ENCODE data around the gene AZIN2. TPM values are rescaled to one million over a fixed set of nuclear protein-coding genes. Genes with fewer than 3 reads are reported as not detected.

The AZIN2 gene
- total RNA-seq, 2 experiments from 2014 or later, result 0.98 to 2.1 TPM

DNA sequence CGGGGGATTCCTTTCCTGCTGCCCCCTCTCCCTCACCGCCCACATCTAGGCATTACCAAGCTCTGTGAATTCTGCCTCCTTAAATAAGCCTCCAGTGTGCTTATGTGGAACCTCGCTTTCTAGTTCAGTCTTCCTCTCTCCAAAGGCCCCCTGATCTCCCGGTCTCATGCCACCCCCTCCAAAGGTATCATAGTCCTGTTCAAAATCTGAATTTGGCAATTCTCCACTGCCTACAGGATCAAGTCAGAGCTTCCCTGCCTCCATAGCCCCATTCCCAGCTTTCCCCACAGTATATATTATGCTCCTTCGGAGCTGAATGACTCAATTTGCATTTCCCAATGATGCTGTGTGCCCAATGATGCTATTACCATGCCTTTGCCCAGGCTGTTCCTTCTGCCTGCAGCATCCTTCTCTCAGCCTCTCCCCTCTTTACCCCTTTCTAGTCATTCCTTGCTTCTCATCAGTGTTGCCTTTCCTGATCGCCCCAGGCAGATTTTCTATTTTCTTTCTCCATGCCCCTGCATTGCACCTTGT, 1.7 kb downstream of the AZIN2 start:
- H3K9me3 Mint-ChIP-seq (ENCODE audit: low read depth), result no peaks in the 10 kb centered on the region
- intact Hi-C loops (cut with DNase I, micrococcal nuclease), result loop anchor here in 1 of 2 experiments (10.0 kb wide), 1 partner anchor 148 kb away; no protein-coding TSS in a partner anchor
- CTCF ChIA-PET, result interaction anchor here (0.7 to 6.3 kb wide), 4 partner anchors 13 to 153 kb away, joined by 3 to 53 read pairs (median 21); no protein-coding TSS in a partner anchor
- H3K4me1 Mint-ChIP-seq, result peaks cover 20% of the 10 kb centered on the region
- no peaks in the 10 kb centered on the region for H3K36me3 Mint-ChIP-seq (ENCODE audit: low read depth)
- no peak overlapping the region for H3K4me3 Mint-ChIP-seq
- POLR2A ChIA-PET, result no interaction called here
- ATAC-seq (no peak), DNase-seq (no peak)
- H3K27ac Mint-ChIP-seq, result no peak overlapping the region
- peaks cover 3% of the 10 kb centered on the region for H3K27me3 Mint-ChIP-seq

GRCh38 chr1:33085332-33085731, 4.4 kb downstream of the AZIN2 start:
- no peaks in the 10 kb centered on the region for H3K36me3 Mint-ChIP-seq (ENCODE audit: low read depth)
- ATAC-seq (no peak), DNase-seq (no peak)
- H3K9me3 Mint-ChIP-seq (ENCODE audit: low read depth), result no peaks in the 10 kb centered on the region
- ChIA-PET CTCF (interaction anchor here (1.4 to 6.3 kb wide), 4 partner anchors 10 to 213 kb away, joined by 5 to 53 read pairs (median 22); no protein-coding TSS in a partner anchor), POLR2A (interaction anchor here (0.6 kb wide), 1 partner anchor 394 kb away, joined by 4 read pairs; no protein-coding TSS in a partner anchor)
- H3K27ac Mint-ChIP-seq, result no peak overlapping the region
- H3K4me3 Mint-ChIP-seq, result no peak overlapping the region
- peaks cover 3% of the 10 kb centered on the region for H3K27me3 Mint-ChIP-seq
- intact Hi-C loops (cut with DNase I, micrococcal nuclease), result loop anchor here in 1 of 2 experiments (10.0 kb wide), 1 partner anchor 151 kb away; no protein-coding TSS in a partner anchor
- H3K4me1 Mint-ChIP-seq, result peaks cover 29% of the 10 kb centered on the region

DNA sequence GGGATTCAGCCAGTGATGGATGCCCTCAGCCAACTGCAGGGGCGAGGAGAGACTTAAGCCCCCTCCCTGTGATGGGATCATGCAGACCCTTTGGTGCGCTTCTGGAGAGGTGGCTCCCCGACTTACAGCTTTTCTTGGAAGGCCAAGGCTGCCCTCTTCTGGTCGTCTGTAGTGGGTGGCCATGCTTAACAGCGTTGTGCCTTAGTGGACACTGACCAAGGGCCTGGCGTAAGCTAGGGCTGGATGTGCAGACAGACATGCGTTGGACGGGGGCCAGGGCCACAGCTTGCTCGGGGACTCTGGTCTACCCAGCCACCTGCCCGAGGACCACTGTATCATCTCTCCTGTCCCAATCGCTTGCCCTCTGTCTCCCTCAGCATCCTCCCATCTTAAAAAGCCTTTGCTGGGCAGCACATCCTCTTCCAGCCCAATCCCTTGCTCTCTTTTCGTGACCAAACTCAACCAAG, 5.5 kb downstream of the AZIN2 start:
- Mint-ChIP-seq H3K9me3 (ENCODE audit: low read depth) (no peaks in the 10 kb centered on the region), H3K27me3 (peaks cover 3% of the 10 kb centered on the region), H3K4me1 (peaks cover 23% of the 10 kb centered on the region), H3K4me3 (no peak overlapping the region), H3K27ac (no peak overlapping the region), H3K36me3 (ENCODE audit: low read depth) (no peaks in the 10 kb centered on the region)
- DNase-seq (peak; percentile 73), ATAC-seq (peak; percentile 65)
- intact Hi-C loops (cut with DNase I, micrococcal nuclease), result loop anchor here (1.0 to 10.0 kb wide), 3 partner anchors 152 to 210 kb away; no protein-coding TSS in a partner anchor
- CTCF ChIA-PET, result interaction anchor here (0.6 to 6.3 kb wide), 15 partner anchors 9 to 1656 kb away, joined by 3 to 53 read pairs (median 4); no protein-coding TSS in a partner anchor
- POLR2A ChIA-PET, result interaction anchor here (0.6 kb wide), 1 partner anchor 202 kb away, joined by 4 read pairs; no protein-coding TSS in a partner anchor

GRCh38 chr1:33087677-33088076, 6.7 kb downstream of the AZIN2 start:
- CTCF ChIA-PET, result interaction anchor here (0.7 to 6.3 kb wide), 8 partner anchors 8 to 554 kb away, joined by 3 to 53 read pairs (median 5); no protein-coding TSS in a partner anchor

DNA sequence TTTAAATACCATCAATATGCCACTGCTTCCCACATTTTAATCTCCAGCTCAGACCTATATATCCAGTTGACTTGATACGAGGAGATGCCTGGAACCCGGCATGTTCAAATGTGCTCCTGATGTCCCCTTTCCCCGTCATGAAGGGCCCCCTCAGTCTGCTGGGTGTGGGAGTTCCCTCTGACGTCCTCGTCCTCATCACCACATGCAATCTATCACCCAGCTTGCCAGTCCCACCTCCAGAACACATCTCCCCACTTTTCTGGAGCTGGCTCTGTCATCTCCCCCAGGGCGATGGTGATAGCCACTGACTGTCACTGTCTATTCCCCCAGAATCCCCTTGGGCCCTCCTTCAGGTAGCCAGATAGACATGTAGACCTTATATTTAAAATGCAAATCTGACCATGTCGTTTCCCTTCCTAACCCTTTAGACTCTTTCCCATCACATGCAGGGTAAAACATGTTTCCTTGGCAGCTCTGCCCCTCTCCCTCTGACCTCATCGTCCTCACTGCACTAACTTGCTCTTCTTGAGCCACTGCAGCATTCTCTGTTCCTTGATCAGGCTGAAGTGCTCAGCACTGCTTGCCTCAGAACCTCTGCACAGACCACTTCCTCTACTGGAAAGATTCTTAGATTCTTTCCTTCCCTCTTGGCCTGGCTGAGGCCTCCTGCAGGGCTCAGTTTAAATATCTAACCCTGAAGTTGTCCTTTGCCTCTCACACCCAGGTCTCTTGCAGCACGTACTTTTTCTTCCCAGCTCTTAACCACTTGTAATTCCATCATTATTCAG, 7.4 kb downstream of the AZIN2 start:
- intact Hi-C loops (cut with DNase I, micrococcal nuclease), result loop anchor here in 1 of 2 experiments (10.0 kb wide), 1 partner anchor 154 kb away; no protein-coding TSS in a partner anchor
- Mint-ChIP-seq H3K27ac (peak overlapping the region; percentile 64), H3K4me1 (peaks cover 16% of the 10 kb centered on the region), H3K9me3 (ENCODE audit: low read depth) (no peaks in the 10 kb centered on the region), H3K36me3 (ENCODE audit: low read depth) (no peaks in the 10 kb centered on the region), H3K4me3 (no peak overlapping the region), H3K27me3 (no peaks in the 10 kb centered on the region)
- ATAC-seq (peak; percentile 72), DNase-seq (no peak)
- CTCF ChIA-PET, result interaction anchor here (0.5 to 6.3 kb wide), 13 partner anchors 7 to 555 kb away, joined by 3 to 53 read pairs (median 3); no protein-coding TSS in a partner anchor
- POLR2A ChIA-PET, result interaction anchor here (0.6 kb wide), 1 partner anchor 10 kb away, joined by 6 read pairs; no protein-coding TSS in a partner anchor

More at GRCh38 chr1:33087677-33088076, 6.7 kb downstream of the AZIN2 start:
- Mint-ChIP-seq H3K27ac (peak overlapping the region; percentile 64), H3K36me3 (ENCODE audit: low read depth) (no peaks in the 10 kb centered on the region), H3K9me3 (ENCODE audit: low read depth) (no peaks in the 10 kb centered on the region), H3K4me3 (no peak overlapping the region), H3K27me3 (peaks cover under 1% of the 10 kb centered on the region), H3K4me1 (peaks cover 16% of the 10 kb centered on the region)
- intact Hi-C loops (cut with DNase I, micrococcal nuclease), result loop anchor here in 1 of 2 experiments (10.0 kb wide), 1 partner anchor 153 kb away; no protein-coding TSS in a partner anchor
- POLR2A ChIA-PET, result interaction anchor here (0.6 kb wide), 1 partner anchor 9 kb away, joined by 6 read pairs; no protein-coding TSS in a partner anchor
- no peak for DNase-seq
- ATAC-seq, result no peak

GRCh38 chr1:33089457-33089856, 8.5 kb downstream of the AZIN2 start:
- Mint-ChIP-seq H3K4me3 (no peak overlapping the region), H3K27me3 (no peaks in the 10 kb centered on the region), H3K36me3 (ENCODE audit: low read depth) (no peaks in the 10 kb centered on the region), H3K4me1 (peaks cover 16% of the 10 kb centered on the region), H3K27ac (no peak overlapping the region), H3K9me3 (ENCODE audit: low read depth) (no peaks in the 10 kb centered on the region)
- DNase-seq (no peak), ATAC-seq (no peak)
- intact Hi-C loops (cut with DNase I, micrococcal nuclease), result loop anchor here in 1 of 2 experiments (10.0 kb wide), 1 partner anchor 155 kb away; no protein-coding TSS in a partner anchor
- ChIA-PET CTCF (interaction anchor here (0.7 to 1.6 kb wide), 4 partner anchors 11 to 239 kb away, joined by 3 to 5 read pairs (median 4); no protein-coding TSS in a partner anchor), POLR2A (no interaction called here)

- intact Hi-C loops (cut with DNase I, micrococcal nuclease), result no loop called here
- H3K9me3 Mint-ChIP-seq (ENCODE audit: low read depth), result no peaks in the 10 kb centered on the region
Observed at GRCh38 chr1:33092438-33092837, 11.5 kb downstream of the AZIN2 start.

DNA sequence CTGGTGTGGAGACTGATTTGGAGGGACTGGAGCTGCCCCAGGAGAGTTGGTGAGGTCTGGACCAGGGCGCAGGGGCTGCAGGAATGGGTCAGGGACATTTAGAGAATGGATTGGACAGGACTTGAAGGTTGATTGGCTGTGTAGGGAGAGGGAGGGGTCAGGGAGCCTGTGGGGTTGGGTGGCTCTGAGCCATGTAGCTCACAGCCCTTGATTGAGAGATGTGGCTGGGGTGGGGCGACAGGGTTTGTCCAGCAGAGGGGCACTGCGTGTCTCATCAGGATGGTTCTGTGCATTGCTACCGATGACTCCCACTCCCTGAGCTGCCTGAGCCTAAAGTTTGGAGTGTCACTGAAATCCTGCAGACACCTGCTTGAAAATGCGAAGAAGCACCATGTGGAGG, 12.1 kb downstream of the AZIN2 start:
- Mint-ChIP-seq H3K4me3 (no peak overlapping the region), H3K27me3 (no peaks in the 10 kb centered on the region), H3K36me3 (ENCODE audit: low read depth) (no peaks in the 10 kb centered on the region), H3K27ac (no peak overlapping the region), H3K4me1 (peaks cover 16% of the 10 kb centered on the region), H3K9me3 (ENCODE audit: low read depth) (no peaks in the 10 kb centered on the region)
- POLR2A ChIA-PET, result no interaction called here
- intact Hi-C loops (cut with DNase I, micrococcal nuclease), result no loop called here
- DNase-seq, result no peak
- CTCF ChIA-PET, result interaction anchor here (0.5 to 2.7 kb wide), 6 partner anchors 10 to 274 kb away, joined by 3 to 7 read pairs (median 3); no protein-coding TSS in a partner anchor
- no peak for ATAC-seq

More at GRCh38 chr1:33092438-33092837, 11.5 kb downstream of the AZIN2 start:
- H3K4me3 Mint-ChIP-seq, result no peak overlapping the region
- POLR2A ChIA-PET, result no interaction called here
- no peak for DNase-seq
- H3K27me3 Mint-ChIP-seq, result no peaks in the 10 kb centered on the region
- H3K36me3 Mint-ChIP-seq (ENCODE audit: low read depth), result no peaks in the 10 kb centered on the region
- ATAC-seq, result no peak
- peaks cover 15% of the 10 kb centered on the region for H3K4me1 Mint-ChIP-seq
- no peak overlapping the region for H3K27ac Mint-ChIP-seq
- CTCF ChIA-PET, result interaction anchor here (0.5 to 2.7 kb wide), 4 partner anchors 8 to 262 kb away, joined by 3 to 7 read pairs (median 5); no protein-coding TSS in a partner anchor

DNA sequence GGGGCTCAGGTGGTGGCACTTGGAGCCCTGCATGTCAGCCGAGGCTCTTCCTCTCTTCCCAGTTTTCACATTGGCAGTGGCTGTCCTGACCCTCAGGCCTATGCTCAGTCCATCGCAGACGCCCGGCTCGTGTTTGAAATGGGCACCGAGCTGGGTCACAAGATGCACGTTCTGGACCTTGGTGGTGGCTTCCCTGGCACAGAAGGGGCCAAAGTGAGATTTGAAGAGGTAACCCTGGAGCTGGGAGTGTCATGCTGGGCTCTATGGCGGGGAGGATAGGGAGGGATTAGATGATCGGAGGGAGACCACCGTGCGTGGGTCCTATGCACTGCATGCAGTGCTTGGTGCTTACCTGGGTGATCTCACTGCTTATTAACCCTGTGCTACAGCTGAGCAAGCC, 13.5 kb downstream of the AZIN2 start:
- DNase-seq (no peak), ATAC-seq (no peak)
- CTCF ChIA-PET, result interaction anchor here (0.8 to 3.2 kb wide), 9 partner anchors 9 to 527 kb away, joined by 3 to 37 read pairs (median 4); partner anchors contain the start of gene TRIM62
- POLR2A ChIA-PET, result no interaction called here
- H3K4me1 Mint-ChIP-seq, result peaks cover 22% of the 10 kb centered on the region
- no peaks in the 10 kb centered on the region for H3K27me3 Mint-ChIP-seq
- no peak overlapping the region for H3K27ac Mint-ChIP-seq
- intact Hi-C loops (cut with DNase I, micrococcal nuclease), result no loop called here
- H3K9me3 Mint-ChIP-seq (ENCODE audit: low read depth), result no peaks in the 10 kb centered on the region
- no peak overlapping the region for H3K4me3 Mint-ChIP-seq
- no peaks in the 10 kb centered on the region for H3K36me3 Mint-ChIP-seq (ENCODE audit: low read depth)

DNA sequence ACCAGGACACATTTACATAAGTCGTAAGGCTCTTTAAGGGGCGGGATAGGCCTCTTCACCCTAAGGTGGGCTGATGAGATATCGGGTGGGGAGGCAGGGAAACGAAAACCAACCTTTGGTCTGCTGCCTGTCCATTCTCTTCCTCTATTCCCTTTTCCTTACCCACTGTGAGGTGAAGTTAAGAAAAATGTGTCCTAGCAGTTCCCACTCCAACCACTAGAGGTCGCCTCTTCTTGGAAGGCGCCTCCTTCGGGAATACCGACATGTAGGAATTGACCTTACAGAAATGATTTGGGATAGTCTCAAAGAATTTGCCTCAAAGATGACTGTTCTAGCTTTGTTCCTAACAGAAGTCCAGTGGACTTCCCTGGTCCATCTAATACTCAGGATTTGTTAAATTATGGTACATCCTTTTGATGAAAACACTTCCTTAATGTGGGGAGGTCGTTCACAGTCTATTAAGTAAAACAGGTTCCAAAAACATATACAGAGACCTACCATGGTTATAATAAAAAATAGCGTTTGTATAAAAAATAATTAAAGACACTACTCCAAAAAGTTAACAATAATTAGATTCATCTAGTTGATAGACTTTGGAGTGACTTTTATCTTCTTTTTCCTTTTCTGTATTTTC, 14.1 kb downstream of the AZIN2 start:
- Mint-ChIP-seq H3K9me3 (ENCODE audit: low read depth) (no peaks in the 10 kb centered on the region), H3K27me3 (no peaks in the 10 kb centered on the region), H3K4me1 (peaks cover 27% of the 10 kb centered on the region), H3K36me3 (ENCODE audit: low read depth) (no peaks in the 10 kb centered on the region), H3K27ac (no peak overlapping the region), H3K4me3 (no peak overlapping the region)
- ATAC-seq (no peak), DNase-seq (peak; percentile 44)
- CTCF ChIA-PET, result interaction anchor here (0.6 to 3.2 kb wide), 16 partner anchors 10 to 416 kb away, joined by 3 to 37 read pairs (median 4); partner anchors contain the start of genes AZIN2 and TRIM62
- POLR2A ChIA-PET, result no interaction called here
- intact Hi-C loops (cut with DNase I, micrococcal nuclease), result loop anchor here in 1 of 2 experiments (5.0 kb wide), 2 partner anchors 377 to 517 kb away; partner anchors contain the start of gene ZSCAN20
